Left cardiac atrium (tissue), 4 donors: Measurements from ENCODE around the gene GPI. TPM values are rescaled to one million over a fixed set of nuclear protein-coding genes. Genes with fewer than 3 reads are reported as not detected.
A peak's percentile ranks its signal among the peaks of the same experiment; 100 is the strongest.
"Not testable (repeated sequence)": the region's sequence is repeated elsewhere in the genome, so short reads cannot be mapped to it uniquely, and the experiment has no call there.

ENCODE experiments used
- ATAC-seq, 2 donors: fragments of 200-7000 bp; cut with Tn5 transposase; one replicate each; pipeline ENCODE4 v1.9.1; 2020; ENCODE audit warnings: mild to moderate bottlenecking in 2 of 2, moderate library complexity in 2 of 2
- DNase-seq: peaks from one replicate; pipeline ENCODE4 v3.0.0-alpha.2; 2020
- intact Hi-C, 2 donors: fragments of 100-400 bp; cut with DNase I; formaldehyde crosslinking; loops; one replicate each; pipeline versions ENCODE4 v1.14.1 to v1.15.1; 2022 to 2023
- total RNA-seq, 2 donors: library from RNA; stranded (reverse); fragmentation: NEBNext Ultra II Directional; extraction: Animal tissue kit (Norgen Biotek cat#: 25700); gene quantifications; one replicate each; pipeline ENCODE4 v1.2.1, GENCODE V29; 2021
- donor health status: DM: no; HTN: yes; CAD: no.
- donor health status: DM: no; HTN: yes; CAD: no; lungs with severe emphysema.
- donor health status: DM: yes; HTN: yes; CAD: no.
- donor health status: Dilated cardiomyopathy.

GPI gene
- total RNA-seq, 2 donors from 2014 or later, result 337 to 408 TPM

DNA sequence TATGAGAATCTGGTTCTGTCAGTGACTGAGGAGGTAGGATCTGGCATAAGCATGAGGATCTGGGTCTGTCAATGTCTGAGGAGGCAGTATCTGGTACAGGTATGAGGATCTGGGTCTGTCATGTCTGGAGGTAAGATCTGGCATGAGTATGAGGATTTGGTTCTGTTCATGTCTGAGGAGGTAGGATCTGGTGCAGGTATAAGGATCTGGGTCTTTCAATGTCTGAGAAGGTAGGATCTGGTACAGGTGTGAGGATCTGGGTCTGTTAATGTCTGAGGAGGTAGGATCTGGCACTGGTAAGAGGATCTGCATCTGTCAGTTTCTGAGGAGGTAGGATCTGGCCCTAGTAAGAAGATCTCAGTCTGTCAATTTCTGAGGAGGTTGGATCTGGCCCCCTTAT is 26.8 kb downstream of the GPI start:
- no peak for DNase-seq
- ATAC-seq, result peak in 1 of 2 donors; percentile 43
- intact Hi-C loops, result no loop called here

DNA sequence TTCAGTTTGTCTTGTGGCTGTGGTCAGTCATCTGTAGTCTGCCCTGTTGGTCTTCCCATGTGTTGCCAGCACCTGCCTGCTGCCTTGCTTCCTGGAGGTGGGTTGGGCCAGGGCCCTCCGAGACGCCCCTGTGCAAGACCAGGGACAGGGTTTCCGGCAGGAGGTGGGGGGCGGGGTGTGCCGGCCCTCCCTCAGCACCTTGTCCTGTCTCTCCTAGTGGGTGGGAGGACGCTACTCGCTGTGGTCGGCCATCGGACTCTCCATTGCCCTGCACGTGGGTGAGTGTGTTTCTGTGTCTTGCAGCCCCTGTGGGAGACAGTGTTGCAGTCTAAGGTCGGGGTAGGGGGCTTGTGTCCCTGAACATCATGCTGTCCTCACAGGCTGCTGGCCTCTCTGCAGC is 28.0 kb downstream of the GPI start:
- no peak for ATAC-seq
- DNase-seq, result no peak
- intact Hi-C loops, result no loop called here

DNA sequence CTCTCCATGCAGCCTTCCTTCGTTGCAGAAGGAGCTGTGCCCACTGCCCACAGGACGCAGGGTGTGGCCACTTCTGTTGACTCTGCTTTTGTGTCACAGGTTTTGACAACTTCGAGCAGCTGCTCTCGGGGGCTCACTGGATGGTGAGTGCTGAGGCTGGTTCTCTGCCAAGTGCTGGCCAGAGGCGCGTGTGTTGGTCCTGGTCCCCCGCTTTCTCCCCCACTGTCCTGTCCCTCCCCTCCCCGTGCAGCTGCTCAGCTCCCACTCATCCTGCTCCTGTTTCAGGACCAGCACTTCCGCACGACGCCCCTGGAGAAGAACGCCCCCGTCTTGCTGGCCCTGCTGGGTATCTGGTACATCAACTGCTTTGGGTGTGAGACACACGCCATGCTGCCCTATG is 28.6 kb downstream of the GPI start:
- intact Hi-C loops, result no loop called here
- DNase-seq, result no peak
- ATAC-seq, result no peak

DNA sequence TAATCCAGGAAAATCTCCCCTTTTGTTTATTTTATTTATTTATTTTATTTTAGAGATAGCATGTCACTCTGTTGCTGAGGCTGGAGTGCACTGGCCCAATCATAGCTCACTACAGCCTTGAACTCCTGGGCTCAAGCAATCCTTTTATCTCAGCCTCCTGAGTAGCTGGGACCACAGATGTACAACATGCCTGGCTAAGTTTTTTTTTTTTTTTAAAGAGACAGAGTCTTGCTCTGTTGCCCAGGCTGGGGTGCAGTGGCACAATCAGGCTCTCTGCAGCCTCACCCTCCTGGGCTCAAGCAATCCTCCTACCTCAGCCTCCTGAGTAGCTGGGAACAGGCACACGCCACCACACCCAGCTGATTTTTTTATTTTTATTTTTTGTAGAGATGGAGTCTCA is 32.9 kb downstream of the GPI start:
- intact Hi-C loops, result no loop called here
- no peak for ATAC-seq
- no peak for DNase-seq

DNA sequence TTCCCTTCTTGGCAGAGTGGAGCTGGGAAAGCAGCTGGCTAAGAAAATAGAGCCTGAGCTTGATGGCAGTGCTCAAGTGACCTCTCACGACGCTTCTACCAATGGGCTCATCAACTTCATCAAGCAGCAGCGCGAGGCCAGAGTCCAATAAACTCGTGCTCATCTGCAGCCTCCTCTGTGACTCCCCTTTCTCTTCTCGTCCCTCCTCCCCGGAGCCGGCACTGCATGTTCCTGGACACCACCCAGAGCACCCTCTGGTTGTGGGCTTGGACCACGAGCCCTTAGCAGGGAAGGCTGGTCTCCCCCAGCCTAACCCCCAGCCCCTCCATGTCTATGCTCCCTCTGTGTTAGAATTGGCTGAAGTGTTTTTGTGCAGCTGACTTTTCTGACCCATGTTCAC is 34.9 kb downstream of the GPI start:
- ATAC-seq, result no peak
- DNase-seq, result no peak
- intact Hi-C loops, result no loop called here

DNA sequence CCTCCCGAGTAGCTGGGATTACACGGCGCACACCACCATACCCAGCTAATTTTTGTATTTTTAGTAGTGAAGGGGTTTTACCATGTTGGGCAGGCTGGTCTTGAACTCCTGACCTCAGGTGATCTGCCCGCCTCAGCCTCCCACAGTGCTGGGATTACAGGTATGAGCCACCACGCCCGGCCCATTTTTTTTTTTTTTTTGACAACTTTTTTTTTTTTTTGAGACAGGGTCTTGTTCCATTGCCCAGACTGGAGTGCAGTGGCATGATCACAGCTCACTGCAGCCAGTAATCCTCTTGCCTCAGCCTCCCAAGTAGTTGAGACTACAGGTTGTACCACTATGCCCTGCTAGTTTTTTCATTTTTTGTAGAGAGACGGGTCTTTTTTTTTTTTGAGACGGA is 35.8 kb downstream of the GPI start:
- intact Hi-C loops, DNase-seq, ATAC-seq: not testable (repeated sequence)

DNA sequence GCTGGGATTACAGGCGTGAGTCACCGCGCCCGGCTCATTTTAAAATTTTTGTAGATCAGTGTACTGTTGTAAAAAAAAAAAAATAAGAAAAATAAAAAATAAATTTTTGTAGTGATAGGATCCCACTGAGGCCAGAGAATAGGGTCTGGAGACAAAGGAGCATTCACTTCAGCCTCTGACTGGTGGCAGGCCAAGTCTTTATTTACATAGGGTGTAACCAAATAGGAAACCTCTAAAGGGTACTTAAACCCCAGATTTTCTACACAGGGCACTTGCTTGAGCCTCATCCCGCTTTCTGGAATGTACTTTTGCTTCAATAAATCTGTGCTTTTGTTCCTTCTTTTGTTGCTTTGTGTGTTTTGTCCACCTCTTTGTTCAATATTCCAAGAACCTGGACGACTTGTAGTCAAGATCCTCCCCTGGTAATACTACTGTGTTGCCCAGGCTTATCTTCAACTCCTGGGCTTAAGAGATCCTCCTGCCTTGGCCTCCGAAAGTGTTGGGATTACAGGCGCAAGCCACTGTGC is 37.1 kb downstream of the GPI start:
- ATAC-seq (no peak), DNase-seq (no peak)
- intact Hi-C loops, result no loop called here

DNA sequence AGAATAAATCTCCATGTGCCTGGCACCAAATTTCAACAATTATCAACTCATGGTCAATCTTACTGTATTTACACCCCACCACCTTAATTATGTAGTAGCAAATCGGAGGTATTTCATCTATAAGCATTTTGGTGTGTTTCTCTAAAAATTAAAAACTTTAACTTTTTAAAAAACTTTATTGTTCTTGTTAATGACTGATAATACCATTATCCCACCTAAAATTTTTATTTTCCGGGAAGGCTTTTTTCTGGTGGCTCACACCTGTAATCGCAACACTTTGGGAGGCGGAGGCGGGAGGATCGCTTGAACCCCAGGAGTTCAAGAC is 38.8 kb downstream of the GPI start:
- no peak for ATAC-seq
- intact Hi-C loops, result no loop called here
- no peak for DNase-seq

DNA sequence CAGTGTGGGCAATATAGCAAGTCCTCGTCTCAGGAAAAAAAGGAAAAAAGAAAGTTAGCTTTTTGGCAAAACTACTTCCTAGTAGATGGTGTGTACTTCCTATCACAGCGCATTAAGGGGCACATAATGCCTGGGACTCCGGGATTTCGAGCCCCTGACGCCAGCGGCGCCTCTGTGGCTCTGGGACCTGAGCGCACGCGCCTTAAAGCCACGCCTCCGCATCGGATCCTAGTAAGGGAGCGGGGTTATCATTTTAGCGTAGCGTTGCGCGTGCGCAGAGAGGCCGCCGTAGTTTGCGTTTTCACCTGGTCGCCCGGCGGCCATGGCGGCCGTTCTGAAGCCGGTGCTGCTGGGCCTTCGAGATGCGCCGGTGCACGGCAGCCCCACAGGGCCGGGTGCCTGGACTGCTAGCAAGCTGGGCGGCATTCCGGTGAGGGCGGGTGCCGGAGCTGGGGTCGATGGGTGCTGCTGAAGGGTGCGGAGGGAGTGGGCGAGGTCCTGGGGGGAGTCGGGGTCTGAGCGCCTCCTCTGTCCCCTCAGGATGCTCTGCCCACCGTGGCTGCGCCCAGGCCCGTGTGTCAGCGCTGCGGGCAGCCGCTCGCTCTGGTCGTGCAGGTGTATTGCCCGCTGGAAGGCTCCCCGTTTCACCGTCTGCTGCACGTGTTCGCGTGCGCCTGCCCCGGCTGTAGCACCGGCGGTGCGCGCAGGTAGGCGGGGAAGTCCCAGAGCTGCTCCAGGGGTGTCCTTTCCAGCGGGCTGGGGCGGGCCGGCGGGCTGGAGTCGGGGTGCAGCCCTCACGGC is 39.3 kb downstream of the GPI start, which contains the start of gene PDCD2L:
Gene PDCD2L (plus strand): TSS at position 291 of the 801 bp plus-strand sequence. CDS start 32 bp downstream, at position 323.
- DNase-seq (peak; percentile 95), ATAC-seq (peak; percentile 95 to 96)
- intact Hi-C loops, result no loop called here

DNA sequence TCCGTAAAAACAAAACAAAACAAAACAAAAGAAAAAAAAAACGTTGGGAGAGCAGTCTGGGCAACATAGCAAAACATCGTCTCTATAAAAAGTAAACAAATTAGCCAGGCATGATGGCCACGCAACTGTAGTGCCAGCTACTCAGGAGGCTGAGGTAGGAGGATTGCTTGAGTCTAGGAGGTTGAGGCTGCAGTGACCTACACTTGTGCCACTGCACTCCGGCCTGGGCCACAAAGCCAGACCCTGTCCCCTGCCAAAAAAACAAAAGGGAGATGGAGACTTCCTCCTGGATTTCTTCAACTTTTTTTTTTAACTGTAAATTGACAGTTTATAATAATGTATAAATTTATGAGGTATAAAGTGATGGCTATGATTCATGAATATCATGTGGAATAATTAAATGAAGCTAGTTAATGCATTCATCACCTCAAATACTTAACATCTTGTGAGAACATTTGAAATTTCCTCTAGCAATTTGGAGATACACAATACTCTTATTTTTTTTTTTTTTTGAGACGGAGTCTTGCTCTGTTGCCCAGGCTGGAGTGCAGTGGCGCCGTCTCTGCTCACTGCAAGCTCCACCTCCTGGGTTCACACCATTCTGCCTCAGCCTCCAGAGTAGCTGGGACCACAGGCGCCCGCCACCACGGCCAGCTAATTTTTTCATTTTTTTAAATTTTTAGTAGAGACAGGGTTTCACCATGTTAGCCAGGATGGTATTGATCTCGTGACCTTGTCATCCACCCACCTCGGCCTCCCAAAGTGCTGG is 41.1 kb downstream of the GPI start:
- intact Hi-C loops, result no loop called here
- no peak for ATAC-seq
- no peak for DNase-seq

DNA sequence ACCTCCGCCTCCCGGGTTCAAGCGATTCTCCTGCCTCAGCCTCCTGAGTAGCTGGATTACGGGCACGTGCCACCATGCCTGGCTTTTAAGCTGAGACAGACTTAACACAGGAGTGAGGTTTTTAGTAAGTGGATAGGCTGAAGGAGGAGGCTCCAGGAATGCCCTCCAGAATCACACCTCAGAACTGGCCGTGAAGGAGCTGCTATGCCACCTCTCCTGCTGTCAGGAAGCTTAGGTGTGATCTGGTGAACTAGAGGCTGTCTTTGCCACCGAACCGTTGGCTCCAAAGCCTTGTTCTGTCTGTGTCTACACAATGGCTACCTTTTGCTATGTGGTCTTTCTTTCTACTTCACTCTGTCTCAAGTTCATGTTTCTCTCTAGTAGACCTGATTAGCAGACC is 43.4 kb downstream of the GPI start:
- ATAC-seq (no peak), DNase-seq (no peak)
- intact Hi-C loops, result no loop called here

DNA sequence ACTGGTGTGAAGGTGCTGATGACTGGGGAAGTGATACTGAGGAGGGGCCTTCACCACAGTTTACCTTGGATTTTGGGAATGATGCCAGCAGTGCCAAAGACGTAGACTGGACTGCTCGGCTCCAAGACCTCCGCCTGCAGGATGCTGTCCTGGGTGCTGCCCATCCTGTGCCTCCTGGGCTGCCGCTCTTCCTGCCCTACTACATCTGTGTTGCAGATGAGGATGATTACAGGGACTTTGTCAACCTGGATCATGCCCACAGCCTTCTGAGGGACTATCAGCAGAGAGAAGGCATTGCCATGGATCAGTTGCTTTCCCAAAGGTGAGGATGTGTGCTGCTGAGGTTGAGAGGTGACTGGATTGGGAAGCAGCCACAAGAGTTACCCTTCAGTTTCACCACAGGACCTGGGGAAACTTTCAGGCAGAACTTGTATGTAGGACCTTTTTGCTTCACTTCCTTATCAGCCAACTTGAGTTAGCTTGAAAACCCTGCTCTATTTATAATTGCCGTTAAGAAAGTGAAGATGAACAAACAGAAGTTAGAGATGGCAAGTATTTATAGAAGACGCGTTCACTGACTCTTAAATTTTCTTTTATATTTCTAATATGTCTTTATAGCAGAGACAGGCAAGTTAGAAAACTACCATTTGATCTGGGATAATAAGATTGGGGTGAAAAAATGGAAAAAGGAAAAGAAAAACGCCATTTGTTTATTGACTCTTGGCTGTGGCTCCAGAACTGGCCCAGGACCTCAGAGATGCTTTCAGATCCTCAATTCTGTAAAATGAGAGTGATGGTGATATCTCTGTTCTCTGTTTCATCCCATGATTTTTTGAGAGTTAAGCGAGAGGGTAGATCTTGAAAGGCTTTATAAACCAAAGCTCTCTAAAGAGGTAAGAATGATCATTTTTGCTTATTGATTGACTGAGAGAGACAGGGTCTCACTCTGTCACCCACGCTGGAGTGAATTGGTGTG is 44.5 kb downstream of the GPI start:
- DNase-seq (no peak), ATAC-seq (no peak)
- intact Hi-C loops, result no loop called here

DNA sequence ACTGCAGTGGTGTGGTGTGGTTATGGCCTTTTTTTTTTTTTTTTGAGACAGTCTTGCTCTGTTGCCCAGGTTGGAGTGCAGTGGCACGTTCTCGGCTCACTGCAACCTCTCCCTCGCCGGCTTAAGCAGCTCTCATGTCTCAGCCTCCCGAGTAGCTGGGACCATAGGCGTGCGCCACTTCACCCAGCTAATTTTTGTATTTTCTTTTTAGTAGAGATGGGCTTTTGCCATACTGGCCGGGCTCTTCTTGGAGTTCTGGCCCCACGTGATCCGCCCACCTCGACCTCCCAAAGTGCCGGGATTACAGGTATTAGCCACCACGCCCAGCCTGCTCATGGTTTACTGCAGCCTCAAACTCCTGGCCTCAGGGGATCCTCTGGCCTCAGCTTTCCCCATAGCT is 46.2 kb downstream of the GPI start:
- ATAC-seq, result no peak
- no peak for DNase-seq
- intact Hi-C loops, result no loop called here

DNA sequence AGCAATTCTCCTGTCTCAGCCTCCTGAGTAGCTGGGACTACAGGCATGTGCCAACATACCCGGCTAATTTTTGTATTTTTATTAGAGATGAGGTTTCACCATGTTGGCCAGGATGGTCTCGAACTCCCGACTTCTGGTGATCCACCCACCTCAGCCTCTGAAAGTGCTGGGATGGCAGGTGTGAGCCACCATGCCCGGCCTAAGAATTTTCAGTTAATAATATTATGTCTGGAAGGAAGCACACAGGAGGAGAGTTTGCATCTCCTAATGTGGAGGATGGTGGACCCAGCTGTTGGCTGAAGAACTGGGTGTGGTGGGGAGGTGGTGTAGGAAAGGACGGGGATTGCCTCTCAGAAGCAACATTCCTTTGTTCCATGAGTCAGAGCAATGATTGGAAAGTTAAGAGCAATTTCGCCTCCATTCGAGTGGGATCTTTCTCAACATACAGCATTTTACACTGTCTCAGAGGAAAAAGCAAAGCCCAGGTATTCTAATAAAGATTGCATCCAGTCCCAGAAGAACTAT is 51.1 kb downstream of the GPI start:
- no peak for DNase-seq
- ATAC-seq, result no peak
- intact Hi-C loops, result no loop called here

DNA sequence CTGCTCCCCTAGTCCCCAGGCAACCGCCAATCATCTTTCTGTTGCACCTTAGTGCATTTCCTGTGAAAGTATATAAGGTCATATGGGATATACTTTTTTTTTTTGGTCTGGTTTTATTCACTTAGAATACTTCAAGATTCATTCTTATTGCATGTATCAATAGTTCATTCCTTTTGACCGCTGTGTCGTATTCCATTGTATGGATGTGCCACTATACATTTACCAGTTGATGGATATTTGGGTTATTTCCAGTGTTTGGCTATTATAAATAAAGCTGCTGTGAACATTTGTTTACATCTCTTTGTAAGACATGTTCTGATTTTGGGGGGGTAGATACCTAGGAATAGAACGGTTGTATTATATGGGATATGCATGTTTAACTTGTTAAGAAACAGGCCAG is 53.3 kb downstream of the GPI start:
- intact Hi-C loops, result no loop called here
- ATAC-seq, result no peak

DNA sequence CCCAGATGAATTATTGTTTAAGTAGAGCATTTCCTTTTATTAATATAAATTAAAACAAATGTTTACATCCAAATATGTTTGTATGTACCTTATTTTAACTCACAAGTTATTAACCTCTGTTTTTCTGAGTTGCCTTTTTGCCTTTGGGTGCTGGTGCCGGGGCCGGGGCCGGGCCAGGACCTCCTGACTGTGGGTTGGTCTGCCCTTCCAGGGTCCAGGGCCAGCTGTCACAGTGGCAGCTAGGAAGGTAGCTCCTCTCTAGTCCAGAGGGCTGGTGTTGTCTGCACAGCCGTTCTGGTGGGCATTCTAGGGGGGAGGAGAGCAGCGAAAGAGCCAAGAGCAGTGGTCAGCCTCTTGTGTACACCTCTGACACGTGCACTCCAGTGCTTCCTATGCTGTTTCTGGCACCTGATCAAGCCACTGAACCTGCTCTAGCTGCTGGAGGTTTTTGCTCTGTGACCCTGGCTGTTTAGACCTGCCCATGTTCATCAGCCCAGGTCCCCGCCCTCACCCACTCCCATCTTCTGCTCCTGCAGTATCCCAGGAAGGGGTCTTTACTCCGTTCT is 61.2 kb downstream of the GPI start:
- intact Hi-C loops, result no loop called here
- no peak for DNase-seq
- ATAC-seq, result no peak

More for the DNA sequence above, 53.3 kb downstream of the GPI start:
- no peak for DNase-seq

DNA sequence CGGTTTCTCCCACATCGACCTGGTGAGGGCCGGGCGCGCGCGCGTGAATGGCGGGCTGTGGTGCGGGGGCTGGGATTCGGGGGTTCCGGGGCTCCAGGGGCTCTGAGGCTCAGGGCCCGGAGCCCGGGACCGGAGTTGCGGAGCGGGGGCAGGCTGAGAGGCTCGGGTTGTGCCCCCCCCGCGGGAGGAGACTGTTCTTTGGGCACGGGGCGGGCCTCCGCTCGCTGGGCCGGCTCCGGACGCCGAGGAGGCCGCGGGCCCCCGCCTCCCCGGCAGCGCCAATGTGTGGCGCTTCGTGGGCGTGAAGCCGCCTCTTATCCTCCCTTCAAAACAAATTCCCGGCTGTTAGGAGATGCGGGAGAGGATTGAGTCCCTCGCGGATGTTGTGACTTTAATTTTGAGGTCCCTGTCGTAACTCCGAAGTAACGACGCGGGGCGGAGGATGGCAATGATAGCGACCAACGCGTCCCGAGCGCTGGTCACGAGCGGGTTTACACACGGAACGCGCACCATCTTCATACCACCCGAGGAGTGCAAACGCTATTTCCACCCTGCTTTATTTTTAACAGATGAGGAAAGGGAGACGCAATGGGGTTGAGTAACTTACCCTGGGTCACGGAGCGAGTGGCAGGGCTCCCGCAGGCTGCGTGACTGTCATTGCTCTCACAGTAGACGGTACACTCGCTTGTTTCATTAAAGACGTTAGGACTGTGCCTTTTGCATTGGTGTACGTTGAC is 63.7 kb downstream of the GPI start:
- DNase-seq, result peak; percentile 52
- intact Hi-C loops, result no loop called here
- ATAC-seq, result peak; percentile 64 to 88

DNA sequence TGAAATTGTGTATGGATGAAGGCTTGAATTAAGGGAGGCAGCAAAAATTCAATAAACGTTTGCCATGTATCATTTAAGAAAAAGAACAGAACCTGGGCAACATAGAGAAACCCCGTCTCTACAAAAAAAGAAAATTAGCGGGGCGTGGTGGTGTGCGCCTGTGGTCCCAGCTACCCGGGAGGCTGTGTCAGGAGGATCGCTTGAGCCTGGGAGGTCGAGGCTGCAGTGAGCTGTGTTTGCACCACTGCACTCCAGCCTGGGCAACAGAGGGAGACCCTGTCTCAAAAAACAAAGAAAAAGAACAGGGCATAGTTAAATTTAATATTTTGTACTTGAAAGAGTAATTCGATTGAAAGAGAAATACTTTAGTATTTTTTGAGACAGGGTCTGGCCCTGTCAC is 64.6 kb downstream of the GPI start:
- intact Hi-C loops, result no loop called here
- no peak for DNase-seq
- no peak for ATAC-seq
